GM12878 (cell line): ENCODE results near the gene COL27A1. TPM values are rescaled to one million over a fixed set of nuclear protein-coding genes. Genes with fewer than 3 reads are reported as not detected.

Experiments used
- ATAC-seq: fragments of 200-7000 bp; cut with Tn5 transposase; 3 replicates; pipeline ENCODE4 v1.9.1; 2020; ENCODE audit warnings: mild to moderate bottlenecking, moderate library complexity
- BruUV-seq: library from RNA; stranded (reverse); fragments of 400-500 nt; replicated peaks from 2 replicates; lab custom pipeline; 2021; lab: Mats Ljungman, UMichigan
- CTCF ChIA-PET: fragments of 300-600 bp; sonication (Branson Sonifier 250); formaldehyde crosslinking; extraction: SDS; loops from one replicate; lab custom pipeline; 2021; ENCODE audit warnings: inconsistent platforms; lab: Yijun Ruan, JAX
- POLR2A ChIA-PET: fragments of 350-600 bp; formaldehyde crosslinking; extraction: SDS; loops from one replicate; lab custom pipeline; 2021; ENCODE audit warnings: inconsistent platforms; lab: Charles Lee
- RAD21 ChIA-PET: fragments of 300-600 bp; sonication (Branson Sonifier 250); formaldehyde crosslinking; loops from one replicate; lab custom pipeline; 2023; ENCODE audit warnings: antibody characterized with exemption; ENCODE audit not compliant: unreplicated experiment; lab: Charles Lee
- SMC1A ChIA-PET: fragments of 300-600 bp; sonication (Branson Sonifier 250); formaldehyde crosslinking; loops from one replicate; lab custom pipeline; 2023; ENCODE audit not compliant: unreplicated experiment, uncharacterized antibody; lab: Charles Lee
- DNase-seq: peaks from one replicate; pipeline ENCODE4 v3.0.0-alpha.2; 2011; ENCODE audit warnings: low read depth, low spot score
- FAIRE-seq: peaks from 3 replicates; lab custom pipeline; 2011; peaks lifted over from hg19 to GRCh38; lab: Jason Lieb, UNC
- H2AFZ ChIP-seq: 2 replicates; pipeline ENCODE4 v1.6.0; 2011; ENCODE audit warnings: low read depth, low read length, control low read depth; ENCODE audit not compliant: control insufficient read depth
- H3K27ac ChIP-seq: 2 replicates; pipeline ENCODE4 v1.5.1; 2011; ENCODE audit warnings: control low read depth; ENCODE audit not compliant: control insufficient read depth, insufficient read depth
- H3K27me3 ChIP-seq, 2 experiments: replicated peaks in 1 of 2; 2 replicates each; pipeline versions ENCODE4 v1.6.0 to v1.6.1; 2011; ENCODE audit warnings: low read length in 1 of 2; ENCODE audit not compliant: control insufficient read depth in 2 of 2, insufficient read depth in 2 of 2
- H3K36me3 ChIP-seq, 2 experiments: 2 replicates each; pipeline ENCODE4 v1.5.1; 2011; ENCODE audit warnings: low read length in 1 of 2; ENCODE audit not compliant: control insufficient read depth in 2 of 2, insufficient read depth in 2 of 2
- H3K4me1 ChIP-seq: 2 replicates; pipeline ENCODE4 v1.6.1; 2011; ENCODE audit warnings: mild to moderate bottlenecking, low read length, moderate library complexity, mixed read lengths; ENCODE audit not compliant: control insufficient read depth, insufficient read depth
- H3K4me2 ChIP-seq: 2 replicates; pipeline ENCODE4 v1.6.0; 2011; ENCODE audit warnings: control low read depth; ENCODE audit not compliant: control insufficient read depth, insufficient read depth
- H3K4me3 ChIP-seq: fragments of 200-600 bp; sonication (generic); 2 replicates; pipeline ENCODE4 v1.5.1; 2016
- H3K79me2 ChIP-seq: 2 replicates; pipeline ENCODE4 v1.6.0; 2011; ENCODE audit warnings: low read length; ENCODE audit not compliant: control insufficient read depth, insufficient read depth
- H3K9ac ChIP-seq: 2 replicates; pipeline ENCODE4 v1.8.0; 2011; ENCODE audit warnings: low read length, control low read depth, mixed read lengths; ENCODE audit not compliant: control insufficient read depth, insufficient read depth
- H3K9me3 ChIP-seq: replicated peaks from 3 replicates; pipeline ENCODE4 v1.5.1; 2011; ENCODE audit warnings: mild to moderate bottlenecking, low read length; ENCODE audit not compliant: control insufficient read depth, insufficient read depth
- H4K20me1 ChIP-seq: 2 replicates; pipeline ENCODE4 v1.6.0; 2011; ENCODE audit not compliant: control insufficient read depth, insufficient read depth
- POLR2A ChIP-seq: IDR thresholded peaks from 2 replicates; pipeline ENCODE4 v1.6.1; 2011; ENCODE audit warnings: low read depth, mild to moderate bottlenecking, low read length
- SMAD1 ChIP-seq: fragments of 450-650 bp; IDR thresholded peaks from 2 replicates; pipeline ENCODE4 v1.6.1; 2018; ENCODE audit warnings: mild to moderate bottlenecking, low read depth; ENCODE audit not compliant: partially characterized antibody
- WRNIP1 ChIP-seq: IDR thresholded peaks from 2 replicates; pipeline ENCODE4 v1.6.1; 2011; ENCODE audit warnings: low read depth, low read length, improper control_type of control experiment, borderline replicate concordance
- ZZZ3 ChIP-seq: IDR thresholded peaks from 2 replicates; pipeline ENCODE4 v1.6.1; 2011; ENCODE audit warnings: low read depth; ENCODE audit not compliant: control insufficient read depth, insufficient read length
- WGBS: methylation state at CpG from one replicate; pipeline ENCODE4 v1.1.6; 2016; ENCODE audit warnings: low lambda C conversion rate; ENCODE audit not compliant: insufficient replicate concordance, insufficient coverage; ENCODE audit errors: missing lambda C conversion rate; 5-methylcytosine and 5-hydroxymethylcytosine counted together
- in situ Hi-C: fragments of 300-500 bp; cut with MboI; formaldehyde crosslinking; loops from 9 replicates; pipeline ENCODE4 v1.14.3; 2018; ENCODE audit warnings: mixed read lengths
- intact Hi-C: fragments of 100-400 bp; cut with micrococcal nuclease; formaldehyde crosslinking; loops from one replicate; pipeline ENCODE4 v1.14.2; 2022; ENCODE audit not compliant: unreplicated experiment
- polyA plus RNA-seq, 11 experiments: library from polyadenylated mRNA; depleted of rRNA in 4 of 11; unstranded in 6 of 11; stranded (reverse) in 5 of 11; fragments of >200 nt; fragmentation: Nextera tagmentation in 4 of 11; fragmentation: Illumina TruSeq in 1 of 11; extraction: Ambion mirVana in 4 of 11; extraction: Trizol in 1 of 11; gene quantifications; 1 replicate in 1 of 11; 2 replicates in 10 of 11; pipeline versions ENCODE4 v1.2.1 to v1.2.3, GENCODE V29; 2011 to 2016; ENCODE audit warnings: inconsistent platforms in 2 of 11, missing spikeins in 2 of 11, low read depth in 1 of 11
- total RNA-seq, 4 experiments: library from RNA; depleted of rRNA in 3 of 4; stranded (reverse); fragments of >200 nt in 3 of 4; fragmentation: Illumina TruSeq in 1 of 4; extraction: Trizol in 1 of 4; gene quantifications; 2 replicates each; pipeline versions ENCODE4 v1.2.1 to v1.2.3, GENCODE V29; 2013 to 2021
- TF ChIP-seq, protein P1 (sequence below): IDR thresholded peaks from 2 replicates; pipeline ENCODE4 v1.6.1; 2012; ENCODE audit warnings: low read length, inconsistent platforms
- TF ChIP-seq, protein P2 (sequence below): fragments of 450-650 bp; IDR thresholded peaks from 2 replicates; pipeline ENCODE4 v1.6.1; 2017; ENCODE audit warnings: mild to moderate bottlenecking
- TF ChIP-seq, protein P3 (sequence below): fragments of 450-650 bp; formaldehyde crosslinking; IDR thresholded peaks from 2 replicates; pipeline ENCODE4 v1.4.0; 2020; ENCODE audit warnings: mild to moderate bottlenecking, moderate library complexity

Gene COL27A1
- total and polyA plus RNA-seq, 10 of the 15 experiments (the other 5 are each of a cell fraction or from before 2014, with no cell fraction given), result 0.10 TPM; not detected in 9

DNA sequence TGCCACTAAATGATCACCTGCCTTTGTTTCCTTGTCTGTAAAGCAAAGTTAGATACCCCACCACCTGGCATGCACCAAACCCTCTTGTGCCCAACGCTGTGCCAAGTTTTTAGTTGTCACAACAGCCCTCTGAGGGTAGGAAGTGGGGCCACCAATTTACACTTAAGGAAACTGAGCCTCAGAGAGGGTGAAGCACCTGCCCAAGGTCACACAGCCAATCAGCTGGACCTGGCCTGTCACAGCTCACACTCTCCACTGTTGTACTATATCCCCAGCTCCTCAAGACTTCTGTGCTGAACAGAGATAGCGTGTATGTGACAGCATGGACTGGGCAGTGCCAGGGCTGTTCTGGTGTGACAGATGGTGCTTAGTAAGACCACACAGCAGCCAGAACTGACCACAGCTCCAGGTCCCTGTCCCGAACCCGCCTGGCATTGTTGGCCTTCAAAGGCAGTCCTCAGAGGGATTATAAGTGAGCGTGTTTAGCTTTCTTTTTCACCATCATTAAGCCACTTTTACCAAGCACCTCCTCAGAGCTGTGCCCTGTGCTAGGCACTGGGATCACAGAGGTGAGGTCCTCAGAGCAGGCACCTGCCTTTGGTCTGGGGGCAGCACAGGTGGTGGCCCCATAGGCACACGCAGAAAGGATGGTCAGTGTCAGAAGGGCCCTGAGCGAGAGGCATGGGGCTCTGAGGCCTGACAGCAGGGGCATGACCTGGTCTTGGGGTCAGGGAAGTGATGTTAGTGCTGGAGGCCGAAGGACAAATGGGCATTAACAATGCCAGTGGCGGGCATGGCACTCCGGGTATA, 71.1 kb downstream of the COL27A1 start:
- in situ Hi-C loops (no loop called here), intact Hi-C loops (no loop called here)
- ChIA-PET RAD21 (no interaction called here), SMC1A (no interaction called here), CTCF (interaction anchor here (1.3 kb wide), 1 partner anchor 65 kb away, joined by 3 read pairs; no protein-coding TSS in a partner anchor), POLR2A (no interaction called here)
- H3K27ac ChIP-seq, result no peak overlapping the region
- H3K9ac ChIP-seq, result no peak overlapping the region
- H2AFZ ChIP-seq, result no peak overlapping the region
- no peaks in the 10 kb centered on the region for H3K79me2 ChIP-seq
- WGBS, result 14% methylated on average over 10 of the region's 10 CpGs
- BruUV-seq, result no TSS peak
- no peak for DNase-seq
- TF ChIP-seq, protein P1, sequence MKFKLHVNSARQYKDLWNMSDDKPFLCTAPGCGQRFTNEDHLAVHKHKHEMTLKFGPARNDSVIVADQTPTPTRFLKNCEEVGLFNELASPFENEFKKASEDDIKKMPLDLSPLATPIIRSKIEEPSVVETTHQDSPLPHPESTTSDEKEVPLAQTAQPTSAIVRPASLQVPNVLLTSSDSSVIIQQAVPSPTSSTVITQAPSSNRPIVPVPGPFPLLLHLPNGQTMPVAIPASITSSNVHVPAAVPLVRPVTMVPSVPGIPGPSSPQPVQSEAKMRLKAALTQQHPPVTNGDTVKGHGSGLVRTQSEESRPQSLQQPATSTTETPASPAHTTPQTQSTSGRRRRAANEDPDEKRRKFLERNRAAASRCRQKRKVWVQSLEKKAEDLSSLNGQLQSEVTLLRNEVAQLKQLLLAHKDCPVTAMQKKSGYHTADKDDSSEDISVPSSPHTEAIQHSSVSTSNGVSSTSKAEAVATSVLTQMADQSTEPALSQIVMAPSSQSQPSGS, result no peak
- H4K20me1 ChIP-seq, result no peaks in the 10 kb centered on the region
- no peak overlapping the region for H3K4me2 ChIP-seq
- no peak for FAIRE-seq
- no peak overlapping the region for H3K4me3 ChIP-seq
- no peaks in the 10 kb centered on the region for H3K9me3 ChIP-seq
- ATAC-seq, result no peak
- H3K4me1 ChIP-seq, result no peaks in the 10 kb centered on the region
- peaks cover 3 to 8% of the 10 kb centered on the region in 2 experiments; a peak in 3 of 4 replicates for H3K27me3 ChIP-seq
- H3K36me3 ChIP-seq, result no peaks in the 10 kb centered on the region

DNA sequence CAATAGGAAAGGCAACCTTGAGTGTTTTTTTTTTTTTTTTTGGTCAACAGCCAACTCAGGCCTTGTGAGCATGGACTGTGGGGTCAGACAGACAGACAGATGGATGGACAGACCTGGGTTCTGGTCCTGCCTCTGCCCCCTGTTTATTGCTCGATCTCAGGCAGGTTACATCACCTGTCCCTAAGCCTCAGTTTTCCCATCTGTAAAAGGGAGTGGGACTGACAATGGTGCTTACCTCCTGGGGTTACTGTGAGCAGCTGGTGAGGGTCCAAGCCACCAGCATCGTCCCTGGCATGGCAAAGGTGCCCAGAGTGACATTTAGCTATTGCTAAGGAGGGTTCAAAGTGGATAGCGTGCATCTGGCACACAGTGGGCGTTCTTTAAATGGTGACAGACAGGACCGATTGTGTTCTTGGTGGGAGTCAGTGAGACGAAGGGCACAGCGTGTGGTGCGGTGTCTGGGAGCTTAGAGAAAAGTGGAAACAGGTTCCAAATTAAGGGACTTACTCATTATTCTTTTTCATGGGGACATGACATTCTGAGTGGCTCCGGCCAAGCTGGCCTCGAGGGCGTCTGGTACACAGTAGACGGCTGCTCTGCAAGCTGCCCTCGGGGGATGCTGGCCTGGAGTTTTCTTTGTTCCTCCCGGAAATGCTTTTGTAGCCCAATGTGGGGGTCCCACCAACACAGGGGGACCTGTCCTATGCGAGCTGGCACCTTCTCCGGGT, 72.1 kb downstream of the COL27A1 start:
- RAD21 ChIA-PET, result no interaction called here
- Histone ChIP-seq H3K36me3 (no peaks in the 10 kb centered on the region), H3K4me3 (no peak overlapping the region), H3K9me3 (no peaks in the 10 kb centered on the region), H3K4me1 (no peaks in the 10 kb centered on the region), H4K20me1 (no peaks in the 10 kb centered on the region), H3K27me3 (peaks cover 3 to 16% of the 10 kb centered on the region in 2 experiments; a peak in 3 of 4 replicates), H3K9ac (no peak overlapping the region), H3K4me2 (no peak overlapping the region), H3K27ac (no peak overlapping the region), H3K79me2 (no peaks in the 10 kb centered on the region), H2AFZ (no peak overlapping the region)
- POLR2A ChIA-PET, result no interaction called here
- no peak for FAIRE-seq
- ATAC-seq, result no peak
- CTCF ChIA-PET, result interaction anchor here (0.6 to 1.3 kb wide), 2 partner anchors 64 to 145 kb away, joined by 3 read pairs; no protein-coding TSS in a partner anchor
- SMC1A ChIA-PET, result no interaction called here
- DNase-seq, result no peak
- intact Hi-C loops, result no loop called here
- WGBS, result 17% methylated on average over 16 of the region's 16 CpGs
- in situ Hi-C loops, result no loop called here
- no TSS peak for BruUV-seq
- TF ChIP-seq WRNIP1, result no peak
- TF ChIP-seq, protein P2, sequence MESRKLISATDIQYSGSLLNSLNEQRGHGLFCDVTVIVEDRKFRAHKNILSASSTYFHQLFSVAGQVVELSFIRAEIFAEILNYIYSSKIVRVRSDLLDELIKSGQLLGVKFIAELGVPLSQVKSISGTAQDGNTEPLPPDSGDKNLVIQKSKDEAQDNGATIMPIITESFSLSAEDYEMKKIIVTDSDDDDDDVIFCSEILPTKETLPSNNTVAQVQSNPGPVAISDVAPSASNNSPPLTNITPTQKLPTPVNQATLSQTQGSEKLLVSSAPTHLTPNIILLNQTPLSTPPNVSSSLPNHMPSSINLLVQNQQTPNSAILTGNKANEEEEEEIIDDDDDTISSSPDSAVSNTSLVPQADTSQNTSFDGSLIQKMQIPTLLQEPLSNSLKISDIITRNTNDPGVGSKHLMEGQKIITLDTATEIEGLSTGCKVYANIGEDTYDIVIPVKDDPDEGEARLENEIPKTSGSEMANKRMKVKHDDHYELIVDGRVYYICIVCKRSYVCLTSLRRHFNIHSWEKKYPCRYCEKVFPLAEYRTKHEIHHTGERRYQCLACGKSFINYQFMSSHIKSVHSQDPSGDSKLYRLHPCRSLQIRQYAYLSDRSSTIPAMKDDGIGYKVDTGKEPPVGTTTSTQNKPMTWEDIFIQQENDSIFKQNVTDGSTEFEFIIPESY, result no peak
- no peak for TF ChIP-seq POLR2A
- no peak for TF ChIP-seq SMAD1
- TF ChIP-seq ZZZ3, result no peak
- TF ChIP-seq, protein P3, sequence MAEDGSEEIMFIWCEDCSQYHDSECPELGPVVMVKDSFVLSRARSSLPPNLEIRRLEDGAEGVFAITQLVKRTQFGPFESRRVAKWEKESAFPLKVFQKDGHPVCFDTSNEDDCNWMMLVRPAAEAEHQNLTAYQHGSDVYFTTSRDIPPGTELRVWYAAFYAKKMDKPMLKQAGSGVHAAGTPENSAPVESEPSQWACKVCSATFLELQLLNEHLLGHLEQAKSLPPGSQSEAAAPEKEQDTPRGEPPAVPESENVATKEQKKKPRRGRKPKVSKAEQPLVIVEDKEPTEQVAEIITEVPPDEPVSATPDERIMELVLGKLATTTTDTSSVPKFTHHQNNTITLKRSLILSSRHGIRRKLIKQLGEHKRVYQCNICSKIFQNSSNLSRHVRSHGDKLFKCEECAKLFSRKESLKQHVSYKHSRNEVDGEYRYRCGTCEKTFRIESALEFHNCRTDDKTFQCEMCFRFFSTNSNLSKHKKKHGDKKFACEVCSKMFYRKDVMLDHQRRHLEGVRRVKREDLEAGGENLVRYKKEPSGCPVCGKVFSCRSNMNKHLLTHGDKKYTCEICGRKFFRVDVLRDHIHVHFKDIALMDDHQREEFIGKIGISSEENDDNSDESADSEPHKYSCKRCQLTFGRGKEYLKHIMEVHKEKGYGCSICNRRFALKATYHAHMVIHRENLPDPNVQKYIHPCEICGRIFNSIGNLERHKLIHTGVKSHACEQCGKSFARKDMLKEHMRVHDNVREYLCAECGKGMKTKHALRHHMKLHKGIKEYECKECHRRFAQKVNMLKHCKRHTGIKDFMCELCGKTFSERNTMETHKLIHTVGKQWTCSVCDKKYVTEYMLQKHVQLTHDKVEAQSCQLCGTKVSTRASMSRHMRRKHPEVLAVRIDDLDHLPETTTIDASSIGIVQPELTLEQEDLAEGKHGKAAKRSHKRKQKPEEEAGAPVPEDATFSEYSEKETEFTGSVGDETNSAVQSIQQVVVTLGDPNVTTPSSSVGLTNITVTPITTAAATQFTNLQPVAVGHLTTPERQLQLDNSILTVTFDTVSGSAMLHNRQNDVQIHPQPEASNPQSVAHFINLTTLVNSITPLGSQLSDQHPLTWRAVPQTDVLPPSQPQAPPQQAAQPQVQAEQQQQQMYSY (CRISPR knock-in tag), result no peak
